GM18868 (cell line): ENCODE data around the gene CLEC17A.

Experiments
- ATAC-seq: cut with Tn5 transposase; IDR thresholded peaks from one replicate; pipeline ENCODE4 v1.9.1; 2021; ENCODE audit warnings: mild to moderate bottlenecking, moderate library complexity; ENCODE audit not compliant: unreplicated experiment

The CLEC17A gene

GRCh38 chr19:14649020-14649419, 66.1 kb downstream of the CLEC17A start:
- ATAC-seq, result no peak

GRCh38 chr19:14650161-14650560, 67.3 kb downstream of the CLEC17A start:
- ATAC-seq, result no peak

- ATAC-seq, result no peak
These were observed 72.1 kb downstream of the CLEC17A start for GRCh38 chr19:14654786-14655560.

GRCh38 chr19:14655726-14656125, 72.8 kb downstream of the CLEC17A start:
- ATAC-seq, result no peak

- ATAC-seq, result no peak
These were observed 77.1 kb downstream of the CLEC17A start for GRCh38 chr19:14659874-14660489.

- ATAC-seq, result no peak
These were observed 78.6 kb downstream of the CLEC17A start for GRCh38 chr19:14661372-14661924.
